Endodermal cell (in vitro differentiated cells): ENCODE results near the gene ATP10A. TPM values are rescaled to one million over a fixed set of nuclear protein-coding genes. Genes with fewer than 3 reads are reported as not detected.

ENCODE experiments used
- DNase-seq: peaks from one replicate; pipeline ENCODE4 v3.0.0-alpha.2; 2017
- H3K27ac ChIP-seq: 2 replicates; pipeline ENCODE4 v1.5.1; 2013; ENCODE audit warnings: mild to moderate bottlenecking, low read depth, low read length, moderate library complexity
- H3K27me3 ChIP-seq: 2 replicates; pipeline ENCODE4 v1.6.1; 2013; ENCODE audit warnings: mild to moderate bottlenecking, low read length, moderate library complexity; ENCODE audit not compliant: insufficient read depth, control insufficient read depth, poor library complexity, severe bottlenecking
- H3K36me3 ChIP-seq: 2 replicates; pipeline ENCODE4 v1.7.0; 2013; ENCODE audit warnings: mild to moderate bottlenecking, low read length, moderate library complexity; ENCODE audit not compliant: control insufficient read depth, insufficient read depth
- H3K4me1 ChIP-seq: one replicate; pipeline ENCODE4 v1.7.0; 2013; ENCODE audit warnings: low read length; ENCODE audit not compliant: control insufficient read depth, insufficient read depth
- H3K4me3 ChIP-seq: 2 replicates; pipeline ENCODE4 v1.5.1; 2013; ENCODE audit warnings: mild to moderate bottlenecking, low read length, moderate library complexity
- H3K9ac ChIP-seq: 2 replicates; pipeline ENCODE4 v1.6.1; 2013; ENCODE audit warnings: mild to moderate bottlenecking, low read length, moderate library complexity; ENCODE audit not compliant: poor library complexity, severe bottlenecking; ENCODE audit errors: extremely low read depth
- H3K9me3 ChIP-seq: 2 replicates; pipeline ENCODE4 v1.6.1; 2013; ENCODE audit warnings: mild to moderate bottlenecking, low read length, moderate library complexity; ENCODE audit not compliant: control insufficient read depth
- H3K27ac Mint-ChIP-seq: 2 replicates; pipeline ENCODE4 v1.8.0; 2020; ENCODE audit warnings: mixed read lengths
- H3K27me3 Mint-ChIP-seq: 2 replicates; pipeline ENCODE4 v1.8.0; 2021; ENCODE audit warnings: mild to moderate bottlenecking, mixed read lengths; ENCODE audit not compliant: insufficient read depth
- H3K36me3 Mint-ChIP-seq: 2 replicates; pipeline ENCODE4 v1.8.0; 2020; ENCODE audit warnings: low read depth, mixed read lengths
- H3K4me1 Mint-ChIP-seq: 2 replicates; pipeline ENCODE4 v1.8.0; 2020; ENCODE audit warnings: mixed read lengths
- H3K4me3 Mint-ChIP-seq: 2 replicates; pipeline ENCODE4 v1.8.0; 2020; ENCODE audit warnings: mild to moderate bottlenecking, moderate library complexity, mixed read lengths
- H3K9me3 Mint-ChIP-seq: 2 replicates; pipeline ENCODE4 v1.8.0; 2020; ENCODE audit warnings: mild to moderate bottlenecking, mixed read lengths
- CTCF ChIP-seq: fragments of 200-600 bp; sonication (generic); conservative IDR thresholded peaks from 2 replicates; pipeline ENCODE4 v1.5.0; 2021; ENCODE audit warnings: antibody characterized with exemption, mild to moderate bottlenecking
- WGBS, 2 experiments: methylation state at CpG; one replicate each; pipeline versions ENCODE4 v1.1.5 to v1.1.7; 2013; ENCODE audit warnings: missing lambda C conversion rate in 2 of 2, mixed read lengths in 1 of 2; ENCODE audit not compliant: insufficient coverage in 1 of 2, insufficient read length in 1 of 2; 5-methylcytosine and 5-hydroxymethylcytosine counted together
- total RNA-seq, 2 donors: library from RNA; stranded (reverse); fragmentation: NEBNext Ultra II Directional in 1 of 2; extraction: Animal tissue kit (Norgen Biotek cat#: 25700) in 1 of 2; gene quantifications; 2 replicates in 1 of 2; 3 replicates in 1 of 2; pipeline ENCODE4 v1.2.1, GENCODE V29; 2021

The ATP10A gene
- total RNA-seq, 2 donors from 2014 or later, result 0.04 to 1.2 TPM

GRCh38 chr15:25767356-25768151 is 95.6 kb downstream of the ATP10A start:
- Mint-ChIP-seq H3K27me3 (no peaks in the 10 kb centered on the region), H3K9me3 (no peaks in the 10 kb centered on the region), H3K36me3 (no peaks in the 10 kb centered on the region), H3K4me3 (no peak overlapping the region), H3K4me1 (no peaks in the 10 kb centered on the region), H3K27ac (no peak overlapping the region)
- Histone ChIP-seq H3K4me3 (no peak overlapping the region), H3K27ac (no peak overlapping the region), H3K9ac (no peak overlapping the region), H3K9me3 (no peaks in the 10 kb centered on the region), H3K27me3 (no peaks in the 10 kb centered on the region), H3K36me3 (no peaks in the 10 kb centered on the region), H3K4me1 (no peaks in the 10 kb centered on the region)
- no peak for TF ChIP-seq CTCF
- WGBS, 2 experiments, result 87 to 93% methylated on average over 11 to 13 of the region's 13 CpGs
- DNase-seq, result no peak

GRCh38 chr15:25766417-25766816 is 96.7 kb downstream of the ATP10A start:
- Histone ChIP-seq H3K36me3 (no peaks in the 10 kb centered on the region), H3K9me3 (no peaks in the 10 kb centered on the region), H3K4me1 (no peaks in the 10 kb centered on the region), H3K9ac (no peak overlapping the region), H3K27ac (no peak overlapping the region), H3K4me3 (no peak overlapping the region), H3K27me3 (no peaks in the 10 kb centered on the region)
- no peak for TF ChIP-seq CTCF
- H3K36me3 Mint-ChIP-seq, result no peaks in the 10 kb centered on the region
- no peak for DNase-seq
- H3K4me3 Mint-ChIP-seq, result no peak overlapping the region
- 90 to 91% methylated on average over 7 of the region's 7 CpGs for WGBS, 2 experiments
- H3K9me3 Mint-ChIP-seq, result no peaks in the 10 kb centered on the region
- no peaks in the 10 kb centered on the region for H3K27me3 Mint-ChIP-seq
- no peak overlapping the region for H3K27ac Mint-ChIP-seq
- H3K4me1 Mint-ChIP-seq, result no peaks in the 10 kb centered on the region

GRCh38 chr15:25764980-25765735 is 98.0 kb downstream of the ATP10A start:
- 92 to 97% methylated on average over 12 to 14 of the region's 14 CpGs for WGBS, 2 experiments
- Histone ChIP-seq H3K27ac (no peak overlapping the region), H3K4me3 (no peak overlapping the region), H3K4me1 (no peaks in the 10 kb centered on the region), H3K9ac (no peak overlapping the region), H3K27me3 (no peaks in the 10 kb centered on the region), H3K9me3 (no peaks in the 10 kb centered on the region), H3K36me3 (no peaks in the 10 kb centered on the region)
- no peak overlapping the region for H3K27ac Mint-ChIP-seq
- no peaks in the 10 kb centered on the region for H3K9me3 Mint-ChIP-seq
- no peak overlapping the region for H3K4me3 Mint-ChIP-seq
- no peaks in the 10 kb centered on the region for H3K36me3 Mint-ChIP-seq
- H3K27me3 Mint-ChIP-seq, result no peaks in the 10 kb centered on the region
- DNase-seq, result no peak
- TF ChIP-seq CTCF, result no peak
- H3K4me1 Mint-ChIP-seq, result no peaks in the 10 kb centered on the region
